OCI-LY3 (cell line): ENCODE results near the gene PPP2CA.

Source experiments
- H2AFZ ChIP-seq: fragments of 200-600, 300-600 bp; shearing (Covaris generic); 2 replicates; pipeline ENCODE4 v1.6.0; 2014; ENCODE audit warnings: antibody characterized with exemption, low read depth, low read length
- H3K27ac ChIP-seq: fragments of 200-600, 300-600 bp; sonication (generic); 2 replicates; pipeline ENCODE4 v1.5.1; 2014; ENCODE audit warnings: mild to moderate bottlenecking, low read length, moderate library complexity, mixed read lengths
- H3K27me3 ChIP-seq: fragments of 200-600, 300-600 bp; sonication (generic); 2 replicates; pipeline ENCODE4 v1.6.1; 2014; ENCODE audit warnings: low read depth, low read length, mixed read lengths
- H3K36me3 ChIP-seq: fragments of 200-600, 300-600 bp; sonication (generic); replicated peaks from 2 replicates; pipeline ENCODE3; 2014; ENCODE audit warnings: low read depth, low read length, mixed read lengths
- H3K4me1 ChIP-seq: fragments of 300-600, 200-600 bp; sonication (generic); 2 replicates; pipeline ENCODE4 v1.6.1; 2014; ENCODE audit warnings: low read length, mixed read lengths
- H3K4me2 ChIP-seq: fragments of 200-600, 300-600 bp; sonication (generic); 2 replicates; pipeline ENCODE4 v1.6.1; 2014; ENCODE audit warnings: low read length, mixed read lengths
- H3K4me3 ChIP-seq: fragments of 300-600, 200-600 bp; sonication (generic); 2 replicates; pipeline ENCODE4 v1.5.1; 2014; ENCODE audit warnings: antibody characterized with exemption, mild to moderate bottlenecking, low read length, moderate library complexity
- H3K79me2 ChIP-seq: fragments of 300-600, 200-600 bp; shearing (Covaris generic); 2 replicates; pipeline ENCODE4 v1.6.1; 2014; ENCODE audit warnings: mild to moderate bottlenecking, low read length, mixed read lengths
- H3K9ac ChIP-seq: fragments of 300-600, 200-600 bp; shearing (Covaris generic); 2 replicates; pipeline ENCODE4 v1.6.0; 2014; ENCODE audit warnings: mild to moderate bottlenecking, low read length, moderate library complexity
- H3K9me3 ChIP-seq: fragments of 200-600, 300-600 bp; shearing (Covaris generic); 2 replicates; pipeline ENCODE4 v1.6.1; 2014; ENCODE audit warnings: low read length, mixed read lengths; ENCODE audit not compliant: insufficient read depth
- H4K20me1 ChIP-seq: fragments of 200-600, 300-600 bp; sonication (generic); 2 replicates; pipeline ENCODE4 v1.6.1; 2016; ENCODE audit warnings: low read length, mixed read lengths; ENCODE audit not compliant: insufficient read depth
- EZH2phosphoT487 ChIP-seq: fragments of 200-600 bp; shearing (Covaris generic); IDR thresholded peaks from 2 replicates; pipeline ENCODE4 v1.6.1; 2018; ENCODE audit warnings: antibody characterized with exemption, mixed run types, low read depth
- TF ChIP-seq, protein P1 (sequence below): fragments of 200-600, 300-600 bp; sonication (generic); IDR thresholded peaks from 2 replicates; pipeline ENCODE4 v1.5.1; 2014; ENCODE audit warnings: antibody characterized with exemption, low read length, low read depth

The PPP2CA gene

DNA sequence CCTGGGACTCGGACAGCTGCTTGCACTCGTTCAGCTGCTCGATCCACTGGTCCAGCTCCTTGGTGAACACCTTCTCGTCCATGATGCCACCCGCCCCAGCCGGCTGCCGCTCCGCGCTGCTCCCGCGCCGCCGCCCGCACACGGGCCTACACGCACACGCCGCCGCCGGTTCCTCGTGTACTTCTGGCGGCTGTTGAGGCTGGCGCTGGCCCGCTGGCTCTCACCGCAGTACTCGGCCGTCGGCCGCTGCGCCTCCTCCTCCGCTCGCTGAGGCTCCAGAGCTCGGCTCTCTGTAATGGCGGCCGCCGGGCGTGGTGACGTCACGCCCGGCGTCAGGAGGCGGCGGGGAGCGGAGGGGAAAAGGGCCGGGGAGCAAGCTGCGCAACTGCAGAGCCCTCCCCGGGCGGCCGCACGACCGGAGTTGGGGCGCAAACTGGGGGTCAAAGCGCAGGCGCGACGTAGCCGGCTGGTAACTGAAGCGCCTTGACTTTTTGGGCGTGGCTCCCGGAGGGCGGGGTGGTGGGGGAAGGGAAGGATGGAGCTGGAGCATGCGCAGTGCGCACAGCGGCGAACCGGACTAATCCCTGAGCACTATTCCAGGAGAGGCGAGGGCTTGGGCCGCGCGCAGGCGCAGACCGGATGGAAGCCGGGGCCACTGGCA, at the start of gene PPP2CA:
Gene PPP2CA (minus strand): TSS at position 294 of the 661 bp plus-strand sequence. CDS start 212 bp downstream, at position 82.
- H3K9me3 ChIP-seq, result no peaks in the 10 kb centered on the region
- H3K36me3 ChIP-seq, result peaks cover 11% of the 10 kb centered on the region
- H3K4me3 ChIP-seq, result peak within 1 kb of the TSS; percentile 95
- peak within 1 kb of the TSS; percentile 89 for H3K9ac ChIP-seq
- H3K79me2 ChIP-seq, result peaks cover 62% of the 10 kb centered on the region
- H4K20me1 ChIP-seq, result peaks cover 42% of the 10 kb centered on the region
- no peaks in the 10 kb centered on the region for H3K27me3 ChIP-seq
- peak within 1 kb of the TSS; percentile 92 for H2AFZ ChIP-seq
- peak within 1 kb of the TSS; percentile 80 for H3K27ac ChIP-seq
- peaks cover 37% of the 10 kb centered on the region for H3K4me1 ChIP-seq
- H3K4me2 ChIP-seq, result peak within 1 kb of the TSS; percentile 86
- TF ChIP-seq, protein P1, sequence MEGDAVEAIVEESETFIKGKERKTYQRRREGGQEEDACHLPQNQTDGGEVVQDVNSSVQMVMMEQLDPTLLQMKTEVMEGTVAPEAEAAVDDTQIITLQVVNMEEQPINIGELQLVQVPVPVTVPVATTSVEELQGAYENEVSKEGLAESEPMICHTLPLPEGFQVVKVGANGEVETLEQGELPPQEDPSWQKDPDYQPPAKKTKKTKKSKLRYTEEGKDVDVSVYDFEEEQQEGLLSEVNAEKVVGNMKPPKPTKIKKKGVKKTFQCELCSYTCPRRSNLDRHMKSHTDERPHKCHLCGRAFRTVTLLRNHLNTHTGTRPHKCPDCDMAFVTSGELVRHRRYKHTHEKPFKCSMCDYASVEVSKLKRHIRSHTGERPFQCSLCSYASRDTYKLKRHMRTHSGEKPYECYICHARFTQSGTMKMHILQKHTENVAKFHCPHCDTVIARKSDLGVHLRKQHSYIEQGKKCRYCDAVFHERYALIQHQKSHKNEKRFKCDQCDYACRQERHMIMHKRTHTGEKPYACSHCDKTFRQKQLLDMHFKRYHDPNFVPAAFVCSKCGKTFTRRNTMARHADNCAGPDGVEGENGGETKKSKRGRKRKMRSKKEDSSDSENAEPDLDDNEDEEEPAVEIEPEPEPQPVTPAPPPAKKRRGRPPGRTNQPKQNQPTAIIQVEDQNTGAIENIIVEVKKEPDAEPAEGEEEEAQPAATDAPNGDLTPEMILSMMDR, result no peak
- TF ChIP-seq EZH2phosphoT487, result no peak

DNA sequence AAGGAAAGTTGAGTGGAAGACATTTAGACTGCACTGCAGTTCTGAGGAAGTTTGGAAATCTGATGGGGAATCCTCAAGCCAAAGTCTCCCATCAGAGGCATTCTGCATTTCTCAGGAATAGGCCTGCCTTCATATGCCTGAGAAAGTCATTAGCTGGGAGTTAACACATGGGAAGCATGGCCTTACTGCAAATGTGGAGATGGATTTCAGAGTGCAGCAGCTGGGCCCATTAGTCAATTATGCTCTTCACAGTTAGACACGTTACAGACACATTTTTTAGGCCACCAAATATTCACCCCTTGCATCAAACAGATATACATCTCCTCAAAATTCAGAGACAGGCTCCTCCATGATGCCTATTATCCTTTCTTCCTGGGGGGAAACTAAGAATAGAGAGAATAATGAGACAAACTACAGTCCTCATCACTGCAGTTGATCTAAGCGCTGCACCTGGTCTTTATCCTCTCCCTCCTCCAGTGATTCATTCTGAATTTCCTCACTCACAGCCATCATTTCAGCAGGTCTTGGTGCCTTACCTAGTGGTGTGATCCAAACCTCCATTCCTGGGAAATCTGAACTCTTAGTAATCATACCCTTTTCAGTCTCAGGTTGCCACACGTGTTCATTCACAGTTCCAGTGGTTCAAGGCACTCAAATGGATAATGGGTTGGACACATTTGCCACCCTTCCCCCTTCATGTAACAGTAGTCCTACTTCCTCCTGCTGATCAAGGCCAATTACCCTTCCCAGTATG, 47.9 kb upstream of the PPP2CA start:
- Histone ChIP-seq H3K4me1 (peaks cover 10% of the 10 kb centered on the region), H3K9me3 (no peaks in the 10 kb centered on the region), H2AFZ (no peak overlapping the region), H4K20me1 (no peaks in the 10 kb centered on the region), H3K9ac (no peak overlapping the region), H3K27ac (no peak overlapping the region), H3K4me2 (no peak overlapping the region), H3K27me3 (no peaks in the 10 kb centered on the region), H3K4me3 (no peak overlapping the region), H3K79me2 (no peaks in the 10 kb centered on the region), H3K36me3 (no peaks in the 10 kb centered on the region)
- TF ChIP-seq, protein P1, result no peak
- no peak for TF ChIP-seq EZH2phosphoT487

DNA sequence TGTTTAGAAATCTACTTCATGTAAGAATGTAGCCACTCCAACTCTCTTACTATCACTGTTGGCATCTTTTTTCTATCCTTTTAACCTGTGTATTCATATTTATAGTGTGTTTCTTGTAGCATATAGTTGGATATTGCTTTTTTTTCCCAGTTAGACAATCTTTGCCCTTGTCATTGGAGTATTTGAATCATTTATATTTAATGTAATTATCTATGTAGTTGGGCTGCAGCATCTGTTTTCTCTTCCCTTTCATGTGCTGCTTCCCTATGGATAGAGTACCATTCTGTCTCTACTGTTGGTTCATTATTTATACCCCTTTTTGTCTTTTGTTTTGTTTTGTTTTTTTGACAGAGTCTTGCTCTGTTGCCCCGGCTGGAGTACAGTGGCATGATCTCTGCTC, 45.2 kb upstream of the PPP2CA start:
- H3K4me1 ChIP-seq, result peaks cover 7% of the 10 kb centered on the region
- H3K9me3 ChIP-seq, result no peaks in the 10 kb centered on the region
- H3K27me3 ChIP-seq, result peaks cover 4% of the 10 kb centered on the region; the same call in 1 of the 2 replicates
- H3K36me3 ChIP-seq, result no peaks in the 10 kb centered on the region
- TF ChIP-seq EZH2phosphoT487, result no peak
- TF ChIP-seq, protein P1, result no peak
- no peaks in the 10 kb centered on the region for H3K79me2 ChIP-seq
- no peak overlapping the region for H3K4me2 ChIP-seq
- no peak overlapping the region for H2AFZ ChIP-seq
- no peak overlapping the region for H3K27ac ChIP-seq
- H3K9ac ChIP-seq, result no peak overlapping the region
- H3K4me3 ChIP-seq, result no peak overlapping the region
- no peaks in the 10 kb centered on the region for H4K20me1 ChIP-seq

DNA sequence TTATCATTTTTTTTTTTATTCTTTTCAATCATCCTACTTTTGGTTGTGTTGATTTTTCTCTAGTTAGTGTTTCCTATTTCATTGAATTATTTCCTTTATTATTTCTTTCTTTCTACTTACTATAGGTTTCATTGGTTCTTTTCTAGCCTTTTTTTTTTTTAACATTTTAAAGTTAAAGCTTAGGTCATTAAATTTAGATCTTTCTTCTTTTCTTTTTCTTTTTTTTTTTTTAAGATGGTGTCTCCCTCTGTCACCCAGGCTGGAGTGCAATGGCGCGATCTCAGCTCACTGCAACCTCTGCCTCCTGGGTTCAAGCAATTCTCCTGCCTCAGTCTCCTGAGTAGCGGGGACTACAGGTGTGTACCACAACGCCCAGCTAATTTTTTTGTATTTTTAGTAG, 43.0 kb upstream of the PPP2CA start:
- H3K9ac ChIP-seq, result no peak overlapping the region
- H3K4me3 ChIP-seq, result no peak overlapping the region
- H4K20me1 ChIP-seq, result no peaks in the 10 kb centered on the region
- no peak overlapping the region for H3K27ac ChIP-seq
- no peaks in the 10 kb centered on the region for H3K36me3 ChIP-seq
- H3K27me3 ChIP-seq, result peaks cover 7% of the 10 kb centered on the region; the same call in 1 of the 2 replicates
- no peaks in the 10 kb centered on the region for H3K4me1 ChIP-seq
- no peaks in the 10 kb centered on the region for H3K79me2 ChIP-seq
- no peak overlapping the region for H2AFZ ChIP-seq
- no peak for TF ChIP-seq EZH2phosphoT487
- TF ChIP-seq, protein P1, result no peak
- H3K9me3 ChIP-seq, result no peaks in the 10 kb centered on the region
- H3K4me2 ChIP-seq, result no peak overlapping the region
